SU-DHL-6 (cell line): Measurements from ENCODE around the gene ATRIP.
A peak's percentile ranks its signal among the peaks of the same experiment; 100 is the strongest.

Experiments used
- H2AFZ ChIP-seq: fragments of 200-600 bp; sonication (generic); 2 replicates; pipeline ENCODE4 v1.6.1; 2014; ENCODE audit warnings: low read depth, mild to moderate bottlenecking, moderate library complexity, mixed read lengths, antibody characterized with exemption, low read length; ENCODE audit not compliant: severe bottlenecking
- H3F3A ChIP-seq: fragments of 200-600 bp; shearing (Covaris generic); 2 replicates; pipeline ENCODE4 v1.6.0; 2016; ENCODE audit warnings: antibody characterized with exemption, mild to moderate bottlenecking; ENCODE audit not compliant: insufficient read depth
- H3K27ac ChIP-seq: fragments of 200-600 bp; sonication (generic); 2 replicates; pipeline ENCODE4 v1.5.1; 2016; ENCODE audit warnings: low read depth, mild to moderate bottlenecking, low read length, moderate library complexity, mixed read lengths
- H3K27me3 ChIP-seq: fragments of 200-600 bp; sonication (generic), shearing (Covaris generic); 2 replicates; pipeline ENCODE4 v1.6.0; 2014; ENCODE audit warnings: mild to moderate bottlenecking, low read length
- H3K36me3 ChIP-seq: fragments of 200-600 bp; sonication (generic); 2 replicates; pipeline ENCODE4 v1.6.1; 2014; ENCODE audit warnings: mild to moderate bottlenecking, low read length, mixed read lengths
- H3K4me2 ChIP-seq: fragments of 300-600, 200-600 bp; shearing (Covaris generic), sonication (generic); 2 replicates; pipeline ENCODE4 v1.6.0; 2014; ENCODE audit warnings: low read length, low read depth, mild to moderate bottlenecking; ENCODE audit not compliant: poor library complexity, severe bottlenecking
- H3K4me3 ChIP-seq: fragments of 200-600 bp; sonication (generic); 2 replicates; pipeline ENCODE4 v1.5.1; 2014; ENCODE audit warnings: antibody characterized with exemption, low read length, mild to moderate bottlenecking, mixed read lengths; ENCODE audit not compliant: insufficient read depth, poor library complexity, severe bottlenecking
- H3K79me2 ChIP-seq: fragments of 200-600 bp; sonication (generic); 2 replicates; pipeline ENCODE4 v1.6.1; 2014; ENCODE audit warnings: mild to moderate bottlenecking, low read length, moderate library complexity; ENCODE audit not compliant: insufficient read depth
- H3K9ac ChIP-seq: fragments of 200-600 bp; sonication (generic); 2 replicates; pipeline ENCODE4 v1.7.0; 2014; ENCODE audit warnings: mild to moderate bottlenecking, low read length
- H3K9me2 ChIP-seq: fragments of 200-600 bp; sonication (generic); replicated peaks from 2 replicates; pipeline ENCODE4 v1.6.1; 2014; ENCODE audit warnings: low read length; ENCODE audit not compliant: insufficient read depth
- H3K9me3 ChIP-seq: fragments of 200-600 bp; sonication (generic); 2 replicates; pipeline ENCODE4 v1.6.1; 2014; ENCODE audit warnings: low read length, mixed read lengths; ENCODE audit not compliant: insufficient read depth
- H4K20me1 ChIP-seq: fragments of 200-600 bp; sonication (generic); 2 replicates; pipeline ENCODE4 v1.6.1; 2014; ENCODE audit warnings: low read depth, mild to moderate bottlenecking, antibody characterized with exemption, low read length, moderate library complexity, mixed read lengths
- CTCF ChIP-seq: fragments of 200-600 bp; sonication (generic); IDR thresholded peaks from one replicate; pipeline ENCODE4 v1.5.1; 2017; ENCODE audit warnings: antibody characterized with exemption, mild to moderate bottlenecking, low read length, moderate library complexity; ENCODE audit not compliant: insufficient read depth, poor library complexity, severe bottlenecking
- EZH2phosphoT487 ChIP-seq: fragments of 200-600 bp; sonication (generic), shearing (Covaris generic); conservative IDR thresholded peaks from 2 replicates; pipeline ENCODE4 v1.6.1; 2018; ENCODE audit warnings: mild to moderate bottlenecking, antibody characterized with exemption, low read length, moderate library complexity, mixed read lengths

Gene ATRIP

GRCh38 chr3:48422272-48422671 is 24.3 kb upstream of the ATRIP start:
- H3K9me3 ChIP-seq, result no peaks in the 10 kb centered on the region
- H3K9me2 ChIP-seq, result no peaks in the 10 kb centered on the region
- no peak overlapping the region for H3K9ac ChIP-seq
- no peaks in the 10 kb centered on the region for H3F3A ChIP-seq
- H3K79me2 ChIP-seq, result no peaks in the 10 kb centered on the region
- no peaks in the 10 kb centered on the region for H3K36me3 ChIP-seq
- no peak overlapping the region for H3K4me2 ChIP-seq
- H4K20me1 ChIP-seq, result no peaks in the 10 kb centered on the region
- TF ChIP-seq CTCF (peak; percentile 24), EZH2phosphoT487 (no peak)
- H3K4me3 ChIP-seq, result no peak overlapping the region
- H3K27ac ChIP-seq, result no peak overlapping the region
- H2AFZ ChIP-seq, result no peak overlapping the region
- no peaks in the 10 kb centered on the region for H3K27me3 ChIP-seq

- no peak overlapping the region for H3K4me3 ChIP-seq
- no peaks in the 10 kb centered on the region for H3K9me2 ChIP-seq
- H3K27me3 ChIP-seq, result no peaks in the 10 kb centered on the region
- no peaks in the 10 kb centered on the region for H3K9me3 ChIP-seq
- no peaks in the 10 kb centered on the region for H4K20me1 ChIP-seq
- no peak overlapping the region for H3K9ac ChIP-seq
- H3F3A ChIP-seq, result no peaks in the 10 kb centered on the region
- no peaks in the 10 kb centered on the region for H3K36me3 ChIP-seq
- H3K79me2 ChIP-seq, result no peaks in the 10 kb centered on the region
- H3K4me2 ChIP-seq, result no peak overlapping the region
- no peak overlapping the region for H3K27ac ChIP-seq
- no peak for TF ChIP-seq CTCF
- no peak for TF ChIP-seq EZH2phosphoT487
- H2AFZ ChIP-seq, result no peak overlapping the region
Observed at GRCh38 chr3:48422681-48423080, 23.9 kb upstream of the ATRIP start.

DNA sequence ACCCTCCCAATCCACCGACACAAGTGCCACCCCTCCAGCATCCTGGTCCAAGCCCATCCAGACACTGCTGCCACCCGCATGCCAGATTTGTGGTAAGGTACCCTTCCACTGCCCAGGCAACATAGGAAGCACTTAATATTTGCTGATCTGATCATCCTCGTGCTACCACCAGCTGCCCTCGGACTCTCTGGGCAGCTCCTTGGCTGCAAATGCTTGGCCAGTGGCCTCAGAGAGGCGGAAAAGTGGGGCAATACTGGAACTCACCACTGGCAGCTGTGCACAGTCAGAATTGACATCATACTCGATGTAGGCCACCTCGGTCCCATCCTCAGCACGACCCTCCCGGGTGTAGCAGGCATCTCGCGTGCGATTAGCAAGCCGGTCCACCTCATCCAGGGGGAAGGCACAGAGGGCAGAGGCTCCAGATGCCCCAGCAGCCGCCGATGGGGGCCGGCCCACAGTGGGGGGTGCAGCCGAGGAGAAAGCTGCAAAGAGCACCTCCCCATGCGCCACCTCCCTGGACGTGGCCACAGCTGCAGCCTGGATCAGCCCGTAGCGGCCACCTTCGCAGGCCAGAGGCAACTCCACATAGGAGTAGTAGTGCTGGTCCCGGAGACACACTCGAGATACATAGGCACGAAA is 23.2 kb upstream of the ATRIP start:
- TF ChIP-seq EZH2phosphoT487, result no peak
- no peak for TF ChIP-seq CTCF
- H3K4me2 ChIP-seq, result no peak overlapping the region
- H3K9me3 ChIP-seq, result no peaks in the 10 kb centered on the region
- H3K79me2 ChIP-seq, result no peaks in the 10 kb centered on the region
- H3K9me2 ChIP-seq, result no peaks in the 10 kb centered on the region
- no peak overlapping the region for H3K9ac ChIP-seq
- H3K36me3 ChIP-seq, result no peaks in the 10 kb centered on the region
- no peak overlapping the region for H3K27ac ChIP-seq
- H2AFZ ChIP-seq, result no peak overlapping the region
- H3K4me3 ChIP-seq, result no peak overlapping the region
- H4K20me1 ChIP-seq, result no peaks in the 10 kb centered on the region
- H3K27me3 ChIP-seq, result no peaks in the 10 kb centered on the region
- H3F3A ChIP-seq, result no peaks in the 10 kb centered on the region
